Duodenal mucosa (tissue), 2 donors: Measurements from ENCODE around the gene PCSK6.
"Not testable (repeated sequence)": the region's sequence is repeated elsewhere in the genome, so short reads cannot be mapped to it uniquely, and the experiment has no call there.

Experiments used
- H3K27ac ChIP-seq: one replicate; pipeline ENCODE4 v1.7.0; 2013; ENCODE audit warnings: low read depth, low read length
- H3K27me3 ChIP-seq, 2 donors: one replicate each; pipeline ENCODE4 v1.7.0; 2013; ENCODE audit warnings: low read length in 2 of 2, control low read depth in 1 of 2; ENCODE audit not compliant: insufficient read depth in 2 of 2, control insufficient read depth in 1 of 2
- H3K36me3 ChIP-seq, 2 donors: one replicate each; pipeline ENCODE4 v1.7.0; 2013; ENCODE audit warnings: low read length in 2 of 2, control low read depth in 1 of 2; ENCODE audit not compliant: insufficient read depth in 2 of 2, control insufficient read depth in 1 of 2
- H3K4me1 ChIP-seq, 2 donors: one replicate each; pipeline ENCODE4 v1.7.0; 2013; ENCODE audit warnings: low read length in 2 of 2, control low read depth in 1 of 2; ENCODE audit not compliant: insufficient read depth in 2 of 2, control insufficient read depth in 1 of 2
- H3K4me3 ChIP-seq, 2 donors: one replicate each; pipeline ENCODE4 v1.7.0; 2013; ENCODE audit warnings: low read length in 2 of 2, low read depth in 1 of 2
- H3K9ac ChIP-seq, 2 donors: one replicate each; pipeline ENCODE4 v1.7.0; 2013; ENCODE audit warnings: low read length in 2 of 2, low read depth in 1 of 2
- H3K9me3 ChIP-seq, 2 donors: one replicate each; pipeline ENCODE4 v1.7.0; 2013; ENCODE audit warnings: low read length in 2 of 2, control low read depth in 1 of 2; ENCODE audit not compliant: control insufficient read depth in 1 of 2

PCSK6 gene

GRCh38 chr15:101361418-101361817, 128.1 kb downstream of the PCSK6 start:
- Histone ChIP-seq H3K9ac (no peak overlapping the region), H3K27me3 (no peaks in the 10 kb centered on the region), H3K4me3 (no peak overlapping the region), H3K36me3 (no peaks in the 10 kb centered on the region), H3K4me1 (no peaks in the 10 kb centered on the region), H3K9me3 (no peaks in the 10 kb centered on the region), H3K27ac (no peak overlapping the region)

GRCh38 chr15:101359365-101359947, 130.1 kb downstream of the PCSK6 start:
- Histone ChIP-seq H3K27me3 (no peaks in the 10 kb centered on the region), H3K9me3 (no peaks in the 10 kb centered on the region), H3K4me1 (no peaks in the 10 kb centered on the region), H3K4me3 (no peak overlapping the region), H3K9ac (no peak overlapping the region), H3K36me3 (no peaks in the 10 kb centered on the region), H3K27ac (no peak overlapping the region)

DNA sequence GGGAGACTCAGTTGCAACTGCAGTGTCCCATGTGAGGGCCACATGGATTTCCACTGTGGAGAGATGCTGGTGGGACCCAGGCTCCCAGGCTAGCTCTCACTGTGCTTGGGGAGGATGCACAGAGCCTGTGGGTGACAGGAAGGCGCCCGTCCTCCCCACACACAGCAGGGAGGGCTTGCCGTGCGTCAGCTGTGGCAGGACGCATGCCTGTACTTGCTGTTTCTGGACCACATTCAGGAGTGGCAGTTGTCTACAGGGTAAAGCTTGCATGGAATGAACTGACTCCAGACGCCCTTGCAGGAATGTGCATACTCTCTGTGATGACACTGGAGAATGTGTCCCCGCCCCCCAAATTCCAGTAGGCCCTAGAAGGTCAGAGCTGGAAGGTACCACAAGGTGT, 130.6 kb downstream of the PCSK6 start:
- Histone ChIP-seq H3K4me1 (no peaks in the 10 kb centered on the region), H3K36me3 (no peaks in the 10 kb centered on the region), H3K4me3 (no peak overlapping the region), H3K27me3 (no peaks in the 10 kb centered on the region), H3K9me3 (no peaks in the 10 kb centered on the region), H3K27ac (no peak overlapping the region), H3K9ac (no peak overlapping the region)

DNA sequence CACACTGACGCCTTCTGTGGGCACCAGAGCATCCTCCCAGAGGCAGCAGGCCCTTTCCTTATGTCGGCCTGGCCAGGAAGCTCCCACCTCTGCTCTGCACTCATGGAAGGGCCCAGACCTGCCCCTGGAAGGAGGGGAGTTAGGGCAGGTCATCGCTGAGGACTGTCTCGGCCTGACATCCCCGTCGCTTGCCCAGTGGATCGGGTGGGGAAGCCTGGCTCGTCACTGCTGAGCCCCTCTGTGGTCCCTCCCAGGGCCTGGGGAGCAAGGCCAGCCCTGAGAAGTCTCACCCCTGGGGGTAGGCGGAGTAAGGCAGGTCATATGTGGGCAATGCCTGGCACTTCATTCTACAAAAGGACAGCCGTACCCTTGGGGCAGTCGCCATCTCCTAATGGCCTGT, 131.6 kb downstream of the PCSK6 start:
- H3K9ac ChIP-seq, result no peak overlapping the region
- H3K4me3 ChIP-seq, result no peak overlapping the region
- H3K9me3 ChIP-seq, result no peaks in the 10 kb centered on the region
- H3K27ac ChIP-seq, result no peak overlapping the region
- no peaks in the 10 kb centered on the region for H3K27me3 ChIP-seq
- no peaks in the 10 kb centered on the region for H3K4me1 ChIP-seq
- H3K36me3 ChIP-seq, result no peaks in the 10 kb centered on the region

DNA sequence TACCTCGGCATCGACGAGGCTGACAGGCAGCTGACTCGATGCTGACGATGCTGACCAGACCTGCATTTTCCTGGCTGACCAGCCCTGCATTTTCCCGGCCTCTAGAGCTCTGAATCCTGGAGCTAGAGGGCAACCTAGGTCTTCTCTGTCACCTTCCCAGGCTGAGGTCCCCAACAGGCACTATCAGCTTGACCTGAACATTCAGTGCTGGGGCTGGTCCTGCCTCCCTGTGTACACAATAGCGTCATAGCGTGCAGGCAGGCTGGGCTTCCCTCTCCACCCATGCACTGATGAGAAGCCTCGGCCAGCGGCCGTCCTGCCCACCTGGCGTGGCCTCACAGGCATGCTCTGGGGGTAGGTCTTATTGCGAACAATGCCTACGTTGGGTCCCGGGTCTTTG, 132.2 kb downstream of the PCSK6 start:
- no peak overlapping the region for H3K9ac ChIP-seq
- H3K9me3 ChIP-seq, result no peaks in the 10 kb centered on the region
- no peak overlapping the region for H3K27ac ChIP-seq
- no peaks in the 10 kb centered on the region for H3K27me3 ChIP-seq
- no peaks in the 10 kb centered on the region for H3K4me1 ChIP-seq
- H3K4me3 ChIP-seq, result no peak overlapping the region
- H3K36me3 ChIP-seq, result no peaks in the 10 kb centered on the region

- not testable (repeated sequence) for H3K27me3 ChIP-seq, H3K4me1 ChIP-seq, H3K36me3 ChIP-seq, H3K9ac ChIP-seq, H3K4me3 ChIP-seq, H3K27ac ChIP-seq, H3K9me3 ChIP-seq
Measured at GRCh38 chr15:101356512-101357172, 132.9 kb downstream of the PCSK6 start.

DNA sequence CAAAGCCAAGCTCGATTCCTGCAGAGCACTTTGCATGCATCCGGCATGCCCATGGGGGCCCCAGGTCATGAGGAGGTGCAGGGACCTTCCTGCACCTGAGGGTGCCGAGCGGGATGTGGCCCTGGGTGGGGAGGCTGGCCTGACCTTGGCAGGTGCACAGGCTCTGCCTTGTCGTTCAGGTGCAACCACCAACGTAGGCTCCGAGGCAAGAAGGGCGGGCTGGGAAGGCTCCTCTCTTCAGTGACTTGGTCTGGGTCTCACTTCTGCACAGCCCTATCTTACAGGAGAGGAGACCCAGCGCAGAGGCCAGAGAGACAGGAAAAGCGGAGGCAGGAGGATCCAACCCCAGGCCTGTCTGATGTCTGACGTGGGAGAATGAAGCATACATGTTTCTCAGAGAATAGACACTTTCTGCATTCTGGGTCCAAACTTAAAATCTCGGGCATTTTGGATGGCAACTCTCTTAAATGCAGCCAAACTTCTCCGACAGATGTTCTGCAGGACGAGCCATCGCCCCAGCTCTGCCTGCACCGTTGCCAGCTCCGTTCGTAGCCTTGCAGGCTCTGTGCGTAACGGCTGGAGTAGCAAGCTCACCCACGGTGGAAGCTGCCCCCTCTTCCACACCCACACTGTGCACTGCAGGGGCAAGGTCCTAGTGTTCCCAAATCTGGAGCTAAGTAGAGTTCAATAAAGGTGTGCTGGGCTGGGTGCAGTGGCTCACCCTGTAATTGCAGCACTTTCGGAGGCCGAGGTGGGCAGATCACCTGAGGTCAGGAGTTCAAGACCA, 133.6 kb downstream of the PCSK6 start:
- Histone ChIP-seq H3K9me3 (no peaks in the 10 kb centered on the region), H3K4me3 (no peak overlapping the region), H3K4me1 (no peaks in the 10 kb centered on the region), H3K9ac (no peak overlapping the region), H3K36me3 (no peaks in the 10 kb centered on the region), H3K27me3 (no peaks in the 10 kb centered on the region), H3K27ac (no peak overlapping the region)

DNA sequence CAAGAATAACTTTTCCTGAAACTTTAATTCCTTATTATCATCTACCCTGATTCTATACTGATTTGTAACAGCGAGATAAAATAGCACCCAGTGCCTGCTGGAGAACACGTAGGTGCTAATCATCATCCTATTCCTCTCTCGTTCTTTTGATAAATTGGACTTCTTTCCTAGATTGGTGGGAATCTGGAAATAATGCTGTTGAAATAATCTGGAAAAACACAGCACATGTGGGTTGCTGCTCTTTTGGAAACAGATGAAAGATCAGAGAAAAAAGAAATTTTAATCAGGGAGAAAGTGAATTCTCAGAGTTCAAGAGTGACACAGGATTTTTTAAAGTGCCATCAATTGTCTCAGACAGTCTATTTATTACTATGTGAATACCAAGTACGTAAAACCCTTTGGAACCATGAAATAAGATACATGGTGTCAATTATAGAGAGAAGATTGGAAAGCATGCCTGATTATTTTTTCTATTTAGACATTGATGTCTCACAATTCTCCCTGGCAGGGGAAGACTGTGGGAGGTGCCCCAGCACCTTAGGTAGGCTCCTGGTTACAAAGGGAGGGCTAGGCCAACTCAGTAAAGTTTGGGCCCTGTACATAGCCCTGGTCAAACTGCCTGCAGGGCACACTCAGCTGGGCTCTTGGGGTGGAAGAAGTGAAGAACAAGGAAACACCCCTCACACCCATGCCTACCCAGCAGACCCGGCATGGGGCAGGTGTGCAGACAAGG, 134.4 kb downstream of the PCSK6 start:
- Histone ChIP-seq H3K4me1 (no peaks in the 10 kb centered on the region), H3K36me3 (no peaks in the 10 kb centered on the region), H3K4me3 (no peak overlapping the region), H3K27ac (no peak overlapping the region), H3K9ac (no peak overlapping the region), H3K27me3 (no peaks in the 10 kb centered on the region), H3K9me3 (no peaks in the 10 kb centered on the region)

DNA sequence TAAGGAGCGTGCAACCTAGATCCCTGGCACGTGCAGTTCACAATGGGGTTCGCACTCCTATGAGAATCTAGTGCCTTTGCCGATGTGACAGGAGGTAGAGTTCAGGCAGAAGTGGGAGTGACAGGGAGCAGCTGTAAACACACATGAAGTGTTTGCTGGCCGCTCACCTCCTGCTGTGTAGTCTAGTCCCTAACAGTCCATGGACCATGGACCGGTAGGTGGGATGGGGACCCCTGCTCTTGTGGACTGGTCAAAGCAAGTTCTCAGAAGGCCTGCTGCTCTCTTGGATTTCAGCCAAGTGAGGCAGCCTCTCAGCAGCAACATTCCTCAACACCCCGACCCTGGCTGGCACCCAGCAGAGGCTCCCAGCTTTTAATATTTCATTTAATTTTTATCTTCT, 136.3 kb downstream of the PCSK6 start:
- H3K4me1 ChIP-seq, result peaks cover 0 to 14% of the 10 kb centered on the region in 2 donors
- no peak overlapping the region for H3K4me3 ChIP-seq
- H3K27ac ChIP-seq, result no peak overlapping the region
- no peak overlapping the region for H3K9ac ChIP-seq
- no peaks in the 10 kb centered on the region for H3K9me3 ChIP-seq
- H3K27me3 ChIP-seq, result no peaks in the 10 kb centered on the region
- H3K36me3 ChIP-seq, result no peaks in the 10 kb centered on the region

- H3K36me3 ChIP-seq, result no peaks in the 10 kb centered on the region
- H3K4me3 ChIP-seq, result no peak overlapping the region
- no peaks in the 10 kb centered on the region for H3K27me3 ChIP-seq
- H3K4me1 ChIP-seq, result peaks cover 12 to 21% of the 10 kb centered on the region in 2 donors
- H3K9ac ChIP-seq, result no peak overlapping the region
- H3K27ac ChIP-seq, result no peak overlapping the region
- no peaks in the 10 kb centered on the region for H3K9me3 ChIP-seq
Measured at GRCh38 chr15:101351736-101352135, 137.8 kb downstream of the PCSK6 start.
